GM12874 (cell line): Measurements from ENCODE around the gene DISP1.

Experiments
- TF ChIP-seq, protein P1 (sequence below): IDR thresholded peaks from 2 replicates; pipeline ENCODE4 v1.5.1; 2011; ENCODE audit warnings: low read depth, mild to moderate bottlenecking, control low read depth, low read length, moderate library complexity; ENCODE audit not compliant: insufficient read depth

Gene DISP1

GRCh38 chr1:222818171-222818570 lies 3.3 kb downstream of the DISP1 start:
- TF ChIP-seq, protein P1, sequence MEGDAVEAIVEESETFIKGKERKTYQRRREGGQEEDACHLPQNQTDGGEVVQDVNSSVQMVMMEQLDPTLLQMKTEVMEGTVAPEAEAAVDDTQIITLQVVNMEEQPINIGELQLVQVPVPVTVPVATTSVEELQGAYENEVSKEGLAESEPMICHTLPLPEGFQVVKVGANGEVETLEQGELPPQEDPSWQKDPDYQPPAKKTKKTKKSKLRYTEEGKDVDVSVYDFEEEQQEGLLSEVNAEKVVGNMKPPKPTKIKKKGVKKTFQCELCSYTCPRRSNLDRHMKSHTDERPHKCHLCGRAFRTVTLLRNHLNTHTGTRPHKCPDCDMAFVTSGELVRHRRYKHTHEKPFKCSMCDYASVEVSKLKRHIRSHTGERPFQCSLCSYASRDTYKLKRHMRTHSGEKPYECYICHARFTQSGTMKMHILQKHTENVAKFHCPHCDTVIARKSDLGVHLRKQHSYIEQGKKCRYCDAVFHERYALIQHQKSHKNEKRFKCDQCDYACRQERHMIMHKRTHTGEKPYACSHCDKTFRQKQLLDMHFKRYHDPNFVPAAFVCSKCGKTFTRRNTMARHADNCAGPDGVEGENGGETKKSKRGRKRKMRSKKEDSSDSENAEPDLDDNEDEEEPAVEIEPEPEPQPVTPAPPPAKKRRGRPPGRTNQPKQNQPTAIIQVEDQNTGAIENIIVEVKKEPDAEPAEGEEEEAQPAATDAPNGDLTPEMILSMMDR = no peak

GRCh38 chr1:222820171-222820712 lies 5.4 kb downstream of the DISP1 start:
- TF ChIP-seq, protein P1 = no peak

GRCh38 chr1:222821239-222821638 lies 6.4 kb downstream of the DISP1 start:
- TF ChIP-seq, protein P1 = no peak

DNA sequence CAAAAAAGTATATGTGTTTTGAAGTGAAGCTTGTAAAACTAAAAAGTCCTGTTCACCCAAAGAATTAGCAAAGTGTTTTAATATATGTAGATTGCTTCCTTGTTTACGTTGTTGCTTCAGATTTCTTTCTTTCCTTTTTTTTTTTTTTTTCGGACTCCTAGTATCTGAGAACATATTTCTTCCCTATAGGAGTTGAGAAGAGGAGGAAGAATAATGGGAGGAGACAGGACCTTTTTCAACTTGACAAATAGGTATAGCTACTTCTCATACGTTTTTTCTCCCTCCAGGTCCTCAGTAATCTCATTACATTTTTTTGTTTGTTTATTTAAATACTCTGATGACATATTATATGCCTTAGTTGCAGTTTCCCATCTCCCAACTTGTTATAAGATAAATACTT lies 8.9 kb downstream of the DISP1 start:
- TF ChIP-seq, protein P1 = no peak

GRCh38 chr1:222824641-222825040 lies 9.8 kb downstream of the DISP1 start:
- TF ChIP-seq, protein P1 = no peak

GRCh38 chr1:222828939-222829338 lies 14.1 kb downstream of the DISP1 start:
- TF ChIP-seq, protein P1 = no peak

DNA sequence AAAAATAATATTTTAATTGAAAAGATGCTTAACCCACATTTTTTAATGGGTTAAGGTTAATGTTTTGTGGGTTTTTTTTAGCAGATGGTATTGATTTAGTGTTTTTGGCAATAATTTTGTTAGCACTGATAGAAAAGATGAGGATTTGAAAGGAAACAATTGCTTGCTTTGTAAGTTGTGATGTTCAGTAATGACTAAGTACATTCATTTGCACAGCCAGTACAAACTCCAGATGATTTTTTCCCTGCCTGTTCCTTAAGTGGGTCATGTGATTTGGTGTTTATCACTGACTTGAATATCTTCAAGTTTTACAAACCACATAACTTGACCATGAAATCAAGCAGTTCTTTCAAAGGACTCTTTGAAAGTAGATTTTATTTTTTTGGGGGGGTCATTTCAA lies 15.0 kb downstream of the DISP1 start:
- TF ChIP-seq, protein P1 = no peak
